T follicular helper cell (primary cell): ENCODE measurements around the gene AKNA.
A peak's percentile ranks its signal among the peaks of the same experiment; 100 is the strongest.

Experiments
- DNase-seq: peaks from one replicate; pipeline ENCODE4 v3.0.0-alpha.2; 2020; ENCODE audit warnings: low read depth

The AKNA gene

DNA sequence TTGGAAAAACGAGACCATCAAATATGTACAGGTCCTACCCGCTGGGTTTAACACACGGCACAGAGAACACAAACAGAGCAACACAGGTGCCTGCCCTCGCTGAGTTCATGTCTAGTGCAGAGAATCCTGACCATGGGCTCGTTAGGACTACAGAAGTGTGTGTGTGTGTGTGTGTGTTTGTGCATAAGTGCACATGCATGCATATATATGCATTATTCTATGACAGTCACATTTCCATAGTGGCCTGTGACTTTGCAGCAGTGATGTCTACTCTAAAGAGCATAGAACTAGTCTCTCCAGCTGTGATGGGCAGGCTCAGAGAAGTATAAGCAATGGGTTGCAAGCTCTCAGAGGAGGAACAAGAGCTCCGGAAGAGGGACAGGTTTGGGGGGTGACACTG, 30.4 kb downstream of the AKNA start:
- no peak for DNase-seq

DNA sequence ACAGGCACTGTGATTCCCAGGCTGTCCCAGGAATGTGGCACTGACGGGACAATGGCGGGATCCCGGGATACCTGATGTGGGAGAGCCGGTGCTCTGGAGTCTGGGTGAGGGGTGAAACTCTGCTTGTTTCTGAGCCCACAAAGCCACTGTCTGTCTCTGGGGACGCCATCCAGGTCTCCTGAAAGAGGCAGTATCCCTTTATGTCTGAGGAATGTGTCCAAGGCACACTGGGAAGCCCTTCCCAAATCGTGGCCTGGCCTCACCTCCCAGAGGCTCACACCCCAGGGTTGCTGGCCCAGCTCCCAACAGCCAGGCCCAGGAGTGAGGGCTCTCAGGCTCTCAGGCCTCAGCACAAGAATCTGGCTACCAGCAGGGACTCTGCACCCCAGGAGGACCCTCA, 31.0 kb downstream of the AKNA start:
- no peak for DNase-seq

DNA sequence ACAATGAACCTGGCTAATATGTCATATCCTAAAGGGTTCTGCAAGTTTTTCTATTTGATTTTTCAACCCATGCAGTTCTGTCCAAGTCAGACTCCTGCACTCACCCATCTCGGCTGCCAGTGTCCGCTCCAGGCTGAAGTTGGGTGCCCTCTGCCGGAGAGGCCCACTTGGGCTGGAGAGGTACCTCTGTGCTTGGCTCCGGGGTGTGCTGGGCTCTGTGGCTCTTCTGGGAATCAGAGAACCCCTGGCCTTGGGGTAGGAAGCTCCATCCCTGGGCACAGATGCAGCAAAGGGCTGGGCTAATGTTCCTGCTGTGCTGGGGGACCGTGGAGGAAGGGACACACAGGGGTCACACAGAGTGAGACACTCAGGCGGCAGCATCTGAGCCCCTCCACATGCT, 32.0 kb downstream of the AKNA start:
- no peak for DNase-seq

- DNase-seq, result no peak
These were observed 35.9 kb downstream of the AKNA start for GRCh38 chr9:114351932-114352331.

DNA sequence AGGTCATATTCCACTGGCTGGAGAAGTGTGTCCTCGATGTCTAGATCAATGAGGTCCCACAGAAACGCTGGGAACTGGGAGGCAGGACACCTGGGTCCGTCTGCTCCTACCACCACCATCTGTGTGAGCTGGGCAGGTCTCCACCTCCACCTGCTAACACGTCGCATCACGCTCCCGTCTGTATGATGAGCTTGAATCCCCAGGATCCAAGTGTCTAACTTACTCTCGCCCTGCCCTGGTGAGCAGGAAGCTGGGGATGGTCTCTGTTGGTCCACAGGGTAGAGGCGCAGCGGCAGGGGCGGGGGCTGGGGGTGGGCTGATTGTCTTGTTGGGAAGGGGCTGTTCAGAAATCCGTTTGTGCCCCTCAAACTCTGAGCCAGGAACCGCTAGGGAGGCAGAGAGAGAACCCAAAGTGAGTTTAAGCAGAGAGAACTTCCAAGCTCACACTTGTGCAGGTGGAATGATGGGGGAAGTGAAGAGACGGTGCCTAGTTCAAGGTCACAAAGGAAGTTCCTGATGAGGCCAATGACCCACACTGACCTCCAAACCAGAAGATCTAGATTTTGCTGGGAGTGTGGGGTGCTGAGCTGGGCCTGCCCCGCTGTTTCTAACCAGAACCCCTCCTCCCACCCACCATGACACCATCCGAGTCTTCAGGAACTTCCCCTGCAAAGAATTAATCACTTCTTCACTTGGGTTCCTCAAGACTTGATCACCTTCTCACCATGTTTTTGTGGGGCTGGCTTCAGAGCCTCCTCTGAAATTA, 37.0 kb downstream of the AKNA start:
- no peak for DNase-seq

GRCh38 chr9:114349713-114350480, 37.9 kb downstream of the AKNA start:
- DNase-seq, result no peak

DNA sequence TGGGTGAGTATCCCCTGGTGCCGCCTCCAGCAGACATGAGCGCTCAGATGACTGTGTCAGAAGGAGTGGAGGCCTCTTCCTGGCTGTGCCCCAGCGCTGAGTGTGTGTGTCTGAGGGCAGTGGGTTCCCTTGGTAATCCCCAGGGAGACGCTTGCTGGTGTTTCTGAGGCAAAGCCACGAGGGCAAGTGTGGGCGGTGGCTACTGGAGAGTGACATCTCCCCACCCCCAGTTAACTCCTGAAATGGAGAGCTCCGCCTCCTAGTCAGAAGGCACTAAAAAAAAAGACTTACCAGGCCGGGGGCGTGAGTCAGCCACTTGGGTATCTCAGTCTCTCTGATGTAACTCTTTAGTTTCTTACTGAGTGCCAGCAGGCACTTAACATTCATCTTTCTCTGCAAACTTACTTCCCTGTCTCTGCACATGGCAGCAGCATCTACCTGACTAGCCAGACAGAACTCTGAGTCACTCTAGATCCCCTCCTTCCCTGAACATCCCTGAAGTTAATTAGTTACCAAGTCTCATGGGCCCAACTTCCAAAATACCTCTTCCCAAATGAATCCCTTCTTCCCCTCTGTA, 38.8 kb downstream of the AKNA start:
- peak; percentile 35 for DNase-seq

DNA sequence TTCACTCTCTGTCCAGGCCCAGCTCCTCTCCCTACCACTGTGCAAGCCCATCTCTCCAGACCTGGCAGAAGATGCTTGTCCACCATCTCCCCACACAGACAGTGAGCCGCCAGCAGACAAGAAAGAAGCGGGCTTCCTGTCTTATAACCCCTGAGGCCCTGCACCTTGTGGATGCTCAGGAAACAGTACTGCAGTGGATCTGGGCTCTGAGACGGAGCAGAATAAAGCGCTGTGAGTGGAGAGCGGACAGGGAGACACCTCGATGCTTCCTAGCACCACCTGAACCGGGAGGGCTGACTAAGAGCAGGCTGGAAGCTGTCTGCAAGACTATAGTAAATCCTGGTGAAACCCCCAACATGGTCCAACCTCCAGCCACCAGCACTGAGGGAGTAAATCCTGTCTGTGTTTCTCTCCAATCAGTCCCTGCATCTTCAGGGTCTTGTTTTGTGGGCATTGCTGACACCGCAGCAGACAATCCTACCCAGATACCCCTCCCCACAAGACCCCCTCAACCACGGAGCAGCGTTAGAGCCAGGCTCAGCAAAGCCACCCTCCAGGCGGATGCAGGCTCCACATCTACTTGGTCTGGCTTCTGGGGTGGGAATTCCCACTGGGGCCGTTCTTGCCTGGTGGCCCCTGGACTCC, 39.4 kb downstream of the AKNA start:
- no peak for DNase-seq

GRCh38 chr9:114347675-114348074, 40.1 kb downstream of the AKNA start:
- no peak for DNase-seq

- no peak for DNase-seq
These were observed 41.6 kb downstream of the AKNA start for GRCh38 chr9:114346146-114346545.

- no peak for DNase-seq
These were observed 42.2 kb downstream of the AKNA start for GRCh38 chr9:114345493-114346065.

DNA sequence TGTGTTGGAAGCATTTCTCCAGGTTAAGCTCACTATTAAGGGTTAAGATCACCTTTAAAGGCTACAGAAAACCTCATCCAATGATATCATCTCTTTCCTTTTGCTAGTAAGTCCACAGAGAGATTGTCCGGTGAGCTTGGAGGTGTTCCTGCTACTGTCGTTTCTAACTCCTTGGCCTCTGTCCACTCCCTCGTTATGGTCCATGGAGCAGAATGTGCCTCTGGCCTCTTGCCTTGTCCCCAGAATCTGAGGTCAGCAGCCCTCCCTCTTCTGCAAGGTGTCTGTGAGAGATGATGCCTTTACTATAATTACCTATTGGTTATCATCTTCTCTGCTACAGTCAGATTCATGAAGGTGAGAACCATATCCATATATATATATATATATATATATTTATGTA, 43.1 kb downstream of the AKNA start:
- no peak for DNase-seq

- no peak for DNase-seq
These were observed 43.6 kb downstream of the AKNA start for GRCh38 chr9:114344188-114344566.

GRCh38 chr9:114343471-114344187, 44.2 kb downstream of the AKNA start:
- DNase-seq, result no peak

GRCh38 chr9:114342755-114343440, 44.9 kb downstream of the AKNA start:
- no peak for DNase-seq

DNA sequence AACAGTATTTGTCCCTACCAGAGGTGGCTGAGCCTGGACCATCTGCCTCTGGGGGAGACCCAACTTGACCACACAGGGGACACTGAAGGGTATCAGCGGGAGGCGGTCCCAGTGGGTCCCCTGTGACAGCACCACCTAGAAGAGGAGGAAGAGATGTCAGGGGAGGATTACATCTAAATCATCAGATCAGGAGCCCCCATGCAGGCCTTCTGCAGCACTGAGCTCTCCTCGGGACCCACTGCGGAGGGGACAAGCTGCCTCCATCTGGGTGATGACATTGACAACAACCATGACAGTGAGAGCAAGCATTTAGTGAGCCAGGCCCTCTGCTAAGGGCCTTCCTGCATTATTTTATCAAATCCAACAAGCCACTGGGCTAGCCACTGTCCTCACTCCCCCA, 45.8 kb downstream of the AKNA start:
- DNase-seq, result no peak

DNA sequence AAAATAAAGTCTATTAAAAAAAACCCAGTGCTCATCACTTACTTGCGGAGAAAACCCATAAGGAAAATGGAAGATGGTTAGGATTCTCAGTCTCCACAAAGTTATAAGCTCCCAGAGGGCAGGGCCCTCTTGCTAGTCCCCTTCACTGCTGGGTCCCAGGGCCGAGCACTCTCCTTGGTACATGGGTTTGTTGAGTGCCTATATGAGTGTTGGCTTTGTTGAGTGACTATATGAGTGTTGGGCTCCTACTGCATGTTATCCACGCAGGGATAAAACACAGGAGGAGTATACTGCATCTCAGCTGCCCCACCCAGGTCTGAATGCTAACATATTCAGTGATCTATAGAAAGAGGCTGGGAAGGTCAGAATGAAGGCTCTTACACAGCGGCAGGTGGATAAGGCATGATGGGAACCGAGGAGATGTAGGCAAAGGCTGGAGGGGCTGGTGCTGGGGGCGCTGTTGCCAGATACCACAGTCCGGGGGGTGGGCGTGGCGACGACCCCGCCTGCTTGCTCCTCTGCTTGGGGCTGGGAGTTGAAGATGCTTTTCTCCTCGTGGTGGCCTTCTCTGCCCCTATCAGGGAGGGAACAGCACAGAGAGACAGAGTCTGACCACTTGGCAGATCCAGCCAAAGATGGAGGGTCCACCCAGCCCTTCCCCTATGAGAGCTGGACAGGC, 46.5 kb downstream of the AKNA start:
- DNase-seq, result no peak

GRCh38 chr9:114339130-114339908, 48.5 kb downstream of the AKNA start:
- DNase-seq, result peak; percentile 18

GRCh38 chr9:114338187-114338586, 49.6 kb downstream of the AKNA start:
- no peak for DNase-seq
